ENCODE results near the gene GJC3. TPM values are rescaled to one million over a fixed set of nuclear protein-coding genes. Genes with fewer than 3 reads are reported as not detected.

Gene GJC3
- polyA plus RNA-seq, 2 of the 4 experiments (the other 2 are of a cell fraction), result 0.36 TPM; not detected in 1

DNA sequence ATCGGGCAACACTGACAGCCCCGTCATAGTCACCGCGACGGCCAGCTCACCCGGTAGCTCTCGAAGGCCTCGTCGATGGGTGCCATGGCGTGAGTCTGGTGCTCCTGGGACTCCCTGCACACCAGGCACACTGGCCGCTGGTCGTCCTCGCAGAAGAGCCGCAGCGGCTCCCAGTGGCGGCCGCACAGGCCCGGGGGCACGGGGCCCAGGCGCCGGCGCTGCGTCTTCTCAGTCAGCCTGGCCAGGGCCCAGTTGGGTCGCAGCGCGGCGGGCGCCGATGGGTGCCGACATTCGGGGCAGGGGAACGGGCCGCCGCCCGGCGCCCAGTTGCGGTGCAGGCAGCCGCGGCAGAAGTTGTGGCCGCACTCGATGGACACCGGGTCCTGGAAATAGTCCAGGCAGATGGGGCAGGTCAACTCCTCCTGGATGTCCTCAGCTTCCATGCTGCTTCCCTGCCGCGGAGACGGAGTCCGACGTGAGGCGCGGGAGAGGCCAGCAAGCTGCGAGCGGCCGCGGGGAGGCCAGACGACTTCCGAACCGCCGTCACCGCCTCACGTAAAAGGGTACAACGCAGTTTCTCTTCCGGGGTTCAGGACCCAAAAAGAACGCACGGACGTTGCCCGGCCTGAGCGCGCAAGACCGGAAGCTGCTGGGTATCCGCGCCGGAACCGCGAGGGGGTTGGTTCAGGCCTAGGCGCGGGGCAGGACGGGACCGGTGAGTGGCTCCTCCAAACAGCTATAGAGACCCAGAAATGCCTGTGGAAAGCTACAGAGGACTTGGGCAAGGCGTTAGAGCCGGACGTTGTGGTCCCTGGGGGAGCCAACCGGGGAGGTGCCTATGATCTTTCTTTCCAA is 10.2 kb downstream of the GJC3 start, which contains the start of gene TRIM4:
TSS of gene TRIM4 (minus strand) at position 572 of the 855 bp plus-strand sequence. CDS start at position 443, 129 bp downstream.
- WGBS (ENCODE audit: missing lambda C conversion rate), result 5% methylated on average over 27 of the region's 81 CpGs
- Histone ChIP-seq H3K27ac (peak within 1 kb of the TSS; percentile 90 to 98), H3K4me2 (peak within 1 kb of the TSS; percentile 65), H3K4me3 (peak within 1 kb of the TSS; percentile 81), H3K9me3 (peaks cover 6% of the 10 kb centered on the region; the same call in 1 of the 3 replicates), H3K4me1 (peaks cover 13% of the 10 kb centered on the region; the same call in 2 of the 3 replicates)
- POLR2A ChIA-PET, result interaction anchor here (0.6 to 2.6 kb wide), 26 partner anchors 8 to 462 kb away, joined by 3 to 22 read pairs (median 4); partner anchors contain the start of genes AP4M1, CYP3A5, GJC3 and LAMTOR4
- DNase-seq (ENCODE audit: low read depth in 1 of 2, low spot score in 1 of 2) (peak; percentile 92 to 95), ATAC-seq (peak; percentile 98 to 100), FAIRE-seq (no peak)
- CTCF ChIA-PET, result interaction anchor here (0.6 to 3.0 kb wide), 16 partner anchors 10 to 292 kb away, joined by 3 to 21 read pairs (median 4); partner anchors contain the start of gene GJC3
- TF ChIP-seq, protein P1, sequence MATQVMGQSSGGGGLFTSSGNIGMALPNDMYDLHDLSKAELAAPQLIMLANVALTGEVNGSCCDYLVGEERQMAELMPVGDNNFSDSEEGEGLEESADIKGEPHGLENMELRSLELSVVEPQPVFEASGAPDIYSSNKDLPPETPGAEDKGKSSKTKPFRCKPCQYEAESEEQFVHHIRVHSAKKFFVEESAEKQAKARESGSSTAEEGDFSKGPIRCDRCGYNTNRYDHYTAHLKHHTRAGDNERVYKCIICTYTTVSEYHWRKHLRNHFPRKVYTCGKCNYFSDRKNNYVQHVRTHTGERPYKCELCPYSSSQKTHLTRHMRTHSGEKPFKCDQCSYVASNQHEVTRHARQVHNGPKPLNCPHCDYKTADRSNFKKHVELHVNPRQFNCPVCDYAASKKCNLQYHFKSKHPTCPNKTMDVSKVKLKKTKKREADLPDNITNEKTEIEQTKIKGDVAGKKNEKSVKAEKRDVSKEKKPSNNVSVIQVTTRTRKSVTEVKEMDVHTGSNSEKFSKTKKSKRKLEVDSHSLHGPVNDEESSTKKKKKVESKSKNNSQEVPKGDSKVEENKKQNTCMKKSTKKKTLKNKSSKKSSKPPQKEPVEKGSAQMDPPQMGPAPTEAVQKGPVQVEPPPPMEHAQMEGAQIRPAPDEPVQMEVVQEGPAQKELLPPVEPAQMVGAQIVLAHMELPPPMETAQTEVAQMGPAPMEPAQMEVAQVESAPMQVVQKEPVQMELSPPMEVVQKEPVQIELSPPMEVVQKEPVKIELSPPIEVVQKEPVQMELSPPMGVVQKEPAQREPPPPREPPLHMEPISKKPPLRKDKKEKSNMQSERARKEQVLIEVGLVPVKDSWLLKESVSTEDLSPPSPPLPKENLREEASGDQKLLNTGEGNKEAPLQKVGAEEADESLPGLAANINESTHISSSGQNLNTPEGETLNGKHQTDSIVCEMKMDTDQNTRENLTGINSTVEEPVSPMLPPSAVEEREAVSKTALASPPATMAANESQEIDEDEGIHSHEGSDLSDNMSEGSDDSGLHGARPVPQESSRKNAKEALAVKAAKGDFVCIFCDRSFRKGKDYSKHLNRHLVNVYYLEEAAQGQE (IDR thresholded peaks at IDR 0.05), result no peak
- TF ChIP-seq, protein P2, sequence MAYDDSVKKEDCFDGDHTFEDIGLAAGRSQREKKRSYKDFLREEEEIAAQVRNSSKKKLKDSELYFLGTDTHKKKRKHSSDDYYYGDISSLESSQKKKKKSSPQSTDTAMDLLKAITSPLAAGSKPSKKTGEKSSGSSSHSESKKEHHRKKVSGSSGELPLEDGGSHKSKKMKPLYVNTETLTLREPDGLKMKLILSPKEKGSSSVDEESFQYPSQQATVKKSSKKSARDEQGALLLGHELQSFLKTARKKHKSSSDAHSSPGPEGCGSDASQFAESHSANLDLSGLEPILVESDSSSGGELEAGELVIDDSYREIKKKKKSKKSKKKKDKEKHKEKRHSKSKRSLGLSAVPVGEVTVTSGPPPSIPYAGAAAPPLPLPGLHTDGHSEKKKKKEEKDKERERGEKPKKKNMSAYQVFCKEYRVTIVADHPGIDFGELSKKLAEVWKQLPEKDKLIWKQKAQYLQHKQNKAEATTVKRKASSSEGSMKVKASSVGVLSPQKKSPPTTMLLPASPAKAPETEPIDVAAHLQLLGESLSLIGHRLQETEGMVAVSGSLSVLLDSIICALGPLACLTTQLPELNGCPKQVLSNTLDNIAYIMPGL (CRISPR knock-in tag; IDR thresholded peaks at IDR 0.05; ENCODE audit: borderline replicate concordance), result no peak; the same call in 1 of the 2 replicates
- TF ChIP-seq KDM1A (IDR thresholded peaks at IDR 0.05; ENCODE audit: low read depth), result no peak
- TF ChIP-seq, protein P3, sequence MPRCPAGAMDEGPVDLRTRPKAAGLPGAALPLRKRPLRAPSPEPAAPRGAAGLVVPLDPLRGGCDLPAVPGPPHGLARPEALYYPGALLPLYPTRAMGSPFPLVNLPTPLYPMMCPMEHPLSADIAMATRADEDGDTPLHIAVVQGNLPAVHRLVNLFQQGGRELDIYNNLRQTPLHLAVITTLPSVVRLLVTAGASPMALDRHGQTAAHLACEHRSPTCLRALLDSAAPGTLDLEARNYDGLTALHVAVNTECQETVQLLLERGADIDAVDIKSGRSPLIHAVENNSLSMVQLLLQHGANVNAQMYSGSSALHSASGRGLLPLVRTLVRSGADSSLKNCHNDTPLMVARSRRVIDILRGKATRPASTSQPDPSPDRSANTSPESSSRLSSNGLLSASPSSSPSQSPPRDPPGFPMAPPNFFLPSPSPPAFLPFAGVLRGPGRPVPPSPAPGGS (IDR thresholded peaks at IDR 0.05), result peak; percentile 63; the same call in 1 of the 3 replicates
- TF ChIP-seq KDM5A (IDR thresholded peaks at IDR 0.05), result no peak
- no peak for TF ChIP-seq FOXS1 (CRISPR knock-in tag; IDR thresholded peaks at IDR 0.05)
- TF ChIP-seq PHF8 (IDR thresholded peaks at IDR 0.05; ENCODE audit: borderline replicate concordance, low read depth), result peak; percentile 81
- TF ChIP-seq, protein P4, sequence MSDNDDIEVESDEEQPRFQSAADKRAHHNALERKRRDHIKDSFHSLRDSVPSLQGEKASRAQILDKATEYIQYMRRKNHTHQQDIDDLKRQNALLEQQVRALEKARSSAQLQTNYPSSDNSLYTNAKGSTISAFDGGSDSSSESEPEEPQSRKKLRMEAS (IDR thresholded peaks at IDR 0.05), result peak; percentile 85
- no peak for TF ChIP-seq BHLHE40 (IDR thresholded peaks at IDR 0.05; ENCODE audit: low read depth, low read length)
- 0 out of 2 replicates have a peak, but pooled peaks have one; percentile 15 for TF ChIP-seq MYC (IDR thresholded peaks at IDR 0.05; ENCODE audit: borderline replicate concordance, low read length)
- TF ChIP-seq GATA3 (IDR thresholded peaks at IDR 0.05; ENCODE audit: borderline replicate concordance), result no peak
- peak; percentile 72 for TF ChIP-seq POLR2A (IDR thresholded peaks at IDR 0.05; ENCODE audit: low read length)
- TF ChIP-seq, protein P5, sequence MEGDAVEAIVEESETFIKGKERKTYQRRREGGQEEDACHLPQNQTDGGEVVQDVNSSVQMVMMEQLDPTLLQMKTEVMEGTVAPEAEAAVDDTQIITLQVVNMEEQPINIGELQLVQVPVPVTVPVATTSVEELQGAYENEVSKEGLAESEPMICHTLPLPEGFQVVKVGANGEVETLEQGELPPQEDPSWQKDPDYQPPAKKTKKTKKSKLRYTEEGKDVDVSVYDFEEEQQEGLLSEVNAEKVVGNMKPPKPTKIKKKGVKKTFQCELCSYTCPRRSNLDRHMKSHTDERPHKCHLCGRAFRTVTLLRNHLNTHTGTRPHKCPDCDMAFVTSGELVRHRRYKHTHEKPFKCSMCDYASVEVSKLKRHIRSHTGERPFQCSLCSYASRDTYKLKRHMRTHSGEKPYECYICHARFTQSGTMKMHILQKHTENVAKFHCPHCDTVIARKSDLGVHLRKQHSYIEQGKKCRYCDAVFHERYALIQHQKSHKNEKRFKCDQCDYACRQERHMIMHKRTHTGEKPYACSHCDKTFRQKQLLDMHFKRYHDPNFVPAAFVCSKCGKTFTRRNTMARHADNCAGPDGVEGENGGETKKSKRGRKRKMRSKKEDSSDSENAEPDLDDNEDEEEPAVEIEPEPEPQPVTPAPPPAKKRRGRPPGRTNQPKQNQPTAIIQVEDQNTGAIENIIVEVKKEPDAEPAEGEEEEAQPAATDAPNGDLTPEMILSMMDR (IDR thresholded peaks at IDR 0.05), result peak; percentile 9; the same call in 1 of the 3 replicates
- TF ChIP-seq, protein P6, sequence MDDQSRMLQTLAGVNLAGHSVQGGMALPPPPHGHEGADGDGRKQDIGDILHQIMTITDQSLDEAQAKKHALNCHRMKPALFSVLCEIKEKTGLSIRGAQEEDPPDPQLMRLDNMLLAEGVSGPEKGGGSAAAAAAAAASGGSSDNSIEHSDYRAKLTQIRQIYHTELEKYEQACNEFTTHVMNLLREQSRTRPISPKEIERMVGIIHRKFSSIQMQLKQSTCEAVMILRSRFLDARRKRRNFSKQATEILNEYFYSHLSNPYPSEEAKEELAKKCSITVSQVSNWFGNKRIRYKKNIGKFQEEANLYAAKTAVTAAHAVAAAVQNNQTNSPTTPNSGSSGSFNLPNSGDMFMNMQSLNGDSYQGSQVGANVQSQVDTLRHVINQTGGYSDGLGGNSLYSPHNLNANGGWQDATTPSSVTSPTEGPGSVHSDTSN (IDR thresholded peaks at IDR 0.05), result no peak
- TF ChIP-seq ZSCAN20 (CRISPR knock-in tag; IDR thresholded peaks at IDR 0.05), result no peak
- TF ChIP-seq, protein P7, sequence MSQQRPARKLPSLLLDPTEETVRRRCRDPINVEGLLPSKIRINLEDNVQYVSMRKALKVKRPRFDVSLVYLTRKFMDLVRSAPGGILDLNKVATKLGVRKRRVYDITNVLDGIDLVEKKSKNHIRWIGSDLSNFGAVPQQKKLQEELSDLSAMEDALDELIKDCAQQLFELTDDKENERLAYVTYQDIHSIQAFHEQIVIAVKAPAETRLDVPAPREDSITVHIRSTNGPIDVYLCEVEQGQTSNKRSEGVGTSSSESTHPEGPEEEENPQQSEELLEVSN (IDR thresholded peaks at IDR 0.05; ENCODE audit: borderline replicate concordance, low read depth), result peak; percentile 4; the same call in 1 of the 2 replicates
- no peak for TF ChIP-seq EP300 (IDR thresholded peaks at IDR 0.05)
- TF ChIP-seq ZC3H11A (IDR thresholded peaks at IDR 0.05), result no peak
- TF ChIP-seq JUN (IDR thresholded peaks at IDR 0.05), result peak; percentile 78 to 91
- TF ChIP-seq ESRRA (IDR thresholded peaks at IDR 0.05; ENCODE audit: borderline replicate concordance, low read length), result no peak
- TF ChIP-seq FOSB (CRISPR knock-in tag; IDR thresholded peaks at IDR 0.05), result no peak
- TF ChIP-seq RAD21 (conservative IDR thresholded peaks at IDR 0.05 in 1 of 2, IDR thresholded peaks at IDR 0.05 in 1 of 2), result peak in 1 of 2 experiments; percentile 29; a peak in 1 of 5 replicates
- TF ChIP-seq RNF2 (IDR thresholded peaks at IDR 0.05; ENCODE audit: borderline replicate concordance, low read depth), result no peak
- TF ChIP-seq NFE2L2 (conservative IDR thresholded peaks at IDR 0.05; ENCODE audit: low read length), result no peak
